Myocyte (in vitro differentiated cells): ENCODE measurements around the gene UNC45A. TPM values are rescaled to one million over a fixed set of nuclear protein-coding genes. Genes with fewer than 3 reads are reported as not detected.

Experiments used
- DNase-seq: peaks from one replicate; pipeline ENCODE4 v3.0.0-alpha.2; 2012; ENCODE audit warnings: low read depth
- total RNA-seq: library from RNA; depleted of rRNA; stranded (reverse); fragments of >200 nt; gene quantifications from 2 replicates; pipeline ENCODE4 v1.2.3, GENCODE V29; 2014

UNC45A gene
- total RNA-seq, 1 donor from 2014 or later, result 37.8 TPM

- DNase-seq, result peak; percentile 97
Measured at GRCh38 chr15:90994417-90995311, 59.6 kb downstream of the UNC45A start, which contains the start of gene PRC1. Gene PRC1, minus strand, starts transcription at chr15:90994535. Its CDS starts 118 bp downstream, at chr15:90994417.

- no peak for DNase-seq
Measured at GRCh38 chr15:90998737-90999136, 63.7 kb downstream of the UNC45A start.

- DNase-seq, result no peak
Measured at GRCh38 chr15:91001209-91001608, 66.1 kb downstream of the UNC45A start.

Other genes with a start within 250 kb of the UNC45A start
- gene BLM, start 217.9 kb upstream of the UNC45A start, total RNA-seq, result 0.67 and 2.0 TPM in 2 replicates
- 38.5 and 42.1 TPM in 2 replicates for gene FURIN, start 66.7 kb upstream of the UNC45A start, total RNA-seq
- 0.26 and 0.43 TPM in 2 replicates for gene FES, start 50.8 kb upstream of the UNC45A start, total RNA-seq
- gene MAN2A2, start 32.0 kb upstream of the UNC45A start, total RNA-seq, result 16.8 and 25.9 TPM in 2 replicates
- 8.9 and 11.5 TPM in 2 replicates for gene HDDC3, start 2.7 kb upstream of the UNC45A start, total RNA-seq
- gene RCCD1, start 19.6 kb downstream of the UNC45A start, total RNA-seq, result 7.4 and 7.8 TPM in 2 replicates
- gene PRC1, start 59.2 kb downstream of the UNC45A start, total RNA-seq, result 8.9 and 14.8 TPM in 2 replicates
- gene VPS33B, start 87.3 kb downstream of the UNC45A start, total RNA-seq, result 8.3 and 13.4 TPM in 2 replicates
- gene SV2B, start 165.0 kb downstream of the UNC45A start, total RNA-seq, result not detected in 2 replicates